IPS-18c (cell line): ENCODE data around the gene CTDSPL.
A peak's percentile ranks its signal among the peaks of the same experiment; 100 is the strongest.

Experiments
- H3K4me3 ChIP-seq: 2 replicates; pipeline ENCODE4 v1.7.0; 2013; ENCODE audit warnings: low read depth, mild to moderate bottlenecking, low read length, moderate library complexity; ENCODE audit not compliant: insufficient read depth
- H3K9me3 ChIP-seq: one replicate; pipeline ENCODE4 v1.6.1; 2013; ENCODE audit warnings: mild to moderate bottlenecking, low read length, moderate library complexity; ENCODE audit not compliant: control insufficient read depth, insufficient read depth

CTDSPL gene

DNA sequence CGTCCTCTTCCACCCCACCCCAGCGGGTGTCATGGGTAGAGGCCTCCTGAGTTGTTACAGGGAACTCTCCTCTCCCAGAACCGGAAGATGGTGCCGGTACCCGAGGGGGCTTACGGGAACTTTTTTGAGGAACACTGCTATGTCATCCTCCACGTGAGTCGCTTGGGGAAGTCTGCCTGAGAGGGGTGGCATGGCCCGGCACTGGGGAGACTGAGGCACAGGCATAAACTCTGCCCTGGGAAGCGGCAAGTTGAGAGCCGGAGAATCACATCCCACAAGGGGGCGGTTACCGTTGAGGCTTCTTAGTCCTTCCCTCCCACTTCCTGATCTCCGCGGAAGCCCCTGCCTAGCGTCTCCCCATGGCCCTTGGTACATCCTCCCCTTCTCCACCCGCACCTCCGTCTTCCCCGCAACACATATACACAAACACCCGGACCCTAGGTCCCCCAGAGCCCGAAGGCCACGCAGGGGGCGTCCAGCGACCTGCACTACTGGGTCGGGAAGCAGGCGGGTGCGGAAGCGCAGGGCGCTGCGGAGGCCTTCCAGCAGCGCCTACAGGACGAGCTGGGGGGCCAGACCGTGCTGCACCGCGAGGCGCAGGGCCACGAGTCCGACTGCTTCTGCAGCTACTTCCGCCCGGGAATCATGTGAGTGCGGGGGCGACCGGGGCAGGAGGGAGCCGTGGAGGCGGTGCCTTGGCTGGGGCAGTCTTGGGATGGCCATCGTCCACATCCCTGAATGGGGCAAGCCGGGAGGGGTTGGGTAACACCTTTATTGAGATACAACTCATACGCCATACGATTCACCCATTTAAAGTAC lies 132.3 kb downstream of the CTDSPL start:
- Histone ChIP-seq H3K9me3 (no peaks in the 10 kb centered on the region), H3K4me3 (peak overlapping the region; percentile 69)

DNA sequence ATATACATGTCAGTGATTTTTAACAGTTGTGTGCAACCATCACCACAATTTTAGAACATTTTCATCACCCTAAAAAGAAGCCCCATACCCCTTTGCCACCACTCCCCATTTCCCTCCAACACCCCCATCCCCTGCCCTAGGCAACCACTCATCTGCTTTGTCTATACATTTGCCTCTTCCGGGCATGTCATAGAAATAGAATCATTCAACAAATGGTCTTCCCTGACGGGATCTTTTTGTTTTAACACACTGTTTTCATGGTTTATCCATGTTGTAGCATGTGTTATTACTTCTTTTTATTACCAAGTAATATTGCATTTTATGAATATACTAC lies 132.9 kb downstream of the CTDSPL start:
- no peaks in the 10 kb centered on the region for H3K9me3 ChIP-seq
- H3K4me3 ChIP-seq: peak overlapping the region; percentile 69

DNA sequence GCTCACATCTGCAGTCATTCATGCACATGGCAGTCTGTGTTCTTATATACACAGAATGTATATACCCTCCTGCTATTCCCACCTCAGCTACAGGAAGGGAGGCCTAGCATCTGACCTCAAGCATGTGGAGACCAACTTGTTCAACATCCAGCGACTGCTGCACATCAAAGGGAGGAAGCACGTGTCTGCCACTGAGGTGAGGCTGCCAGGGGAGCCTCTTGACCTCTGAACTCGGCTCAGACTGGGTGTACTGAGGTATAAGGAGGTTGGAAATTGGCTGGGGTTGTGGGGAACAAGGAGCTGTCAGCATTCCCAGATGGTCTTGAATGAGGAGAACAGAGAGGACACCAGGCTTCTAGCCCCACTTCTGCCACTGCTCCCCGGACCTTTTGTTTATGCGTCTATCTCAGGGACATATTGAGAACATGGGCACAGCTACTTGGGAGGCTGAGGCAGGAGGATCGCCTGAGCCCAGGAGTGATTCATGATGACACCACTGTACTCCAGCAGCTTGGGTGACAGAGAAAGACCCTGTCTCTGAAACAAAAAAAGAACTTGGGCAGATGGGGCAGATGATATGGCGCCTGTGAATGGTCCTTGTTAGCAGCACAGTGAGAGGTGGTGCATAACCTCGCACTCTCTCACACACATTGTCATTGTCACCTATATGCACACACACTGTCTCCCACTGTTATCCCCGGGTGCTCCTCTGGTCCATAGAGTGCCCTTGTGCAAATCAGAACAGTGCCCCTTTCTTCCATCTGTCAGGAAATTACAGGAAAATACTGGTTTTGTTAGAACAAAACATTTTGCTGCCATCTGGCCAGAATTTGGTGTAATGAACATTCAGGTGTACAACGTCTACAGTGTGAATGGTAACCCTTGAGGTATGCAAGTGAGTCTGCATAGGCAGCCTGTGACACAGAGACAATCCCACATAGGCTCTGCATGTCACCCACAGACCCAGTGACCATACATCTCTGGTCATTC lies 134.3 kb downstream of the CTDSPL start:
- H3K9me3 ChIP-seq: no peaks in the 10 kb centered on the region
- no peak overlapping the region for H3K4me3 ChIP-seq

DNA sequence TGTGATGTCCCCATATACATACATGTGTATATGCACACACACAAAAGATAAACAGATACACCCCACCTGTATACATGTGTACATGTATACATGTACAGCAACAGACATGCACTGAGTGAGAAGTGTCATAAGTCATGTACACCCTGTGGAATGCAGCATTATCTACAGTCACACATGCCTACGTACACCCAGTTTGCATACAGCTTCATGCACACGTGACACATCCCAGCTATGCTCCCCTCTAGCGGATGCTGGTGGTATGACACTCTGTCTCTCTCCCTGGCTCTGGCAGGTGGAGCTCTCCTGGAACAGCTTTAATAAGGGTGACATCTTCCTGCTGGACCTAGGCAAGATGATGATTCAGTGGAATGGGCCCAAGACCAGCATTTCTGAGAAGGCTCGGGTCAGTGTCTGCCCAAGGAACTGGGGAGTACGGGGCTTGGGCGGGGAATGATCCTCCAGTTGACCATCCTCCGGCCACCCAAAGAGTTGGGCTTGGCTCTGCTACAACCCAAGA lies 135.2 kb downstream of the CTDSPL start:
- H3K9me3 ChIP-seq: no peaks in the 10 kb centered on the region
- H3K4me3 ChIP-seq: no peak overlapping the region

DNA sequence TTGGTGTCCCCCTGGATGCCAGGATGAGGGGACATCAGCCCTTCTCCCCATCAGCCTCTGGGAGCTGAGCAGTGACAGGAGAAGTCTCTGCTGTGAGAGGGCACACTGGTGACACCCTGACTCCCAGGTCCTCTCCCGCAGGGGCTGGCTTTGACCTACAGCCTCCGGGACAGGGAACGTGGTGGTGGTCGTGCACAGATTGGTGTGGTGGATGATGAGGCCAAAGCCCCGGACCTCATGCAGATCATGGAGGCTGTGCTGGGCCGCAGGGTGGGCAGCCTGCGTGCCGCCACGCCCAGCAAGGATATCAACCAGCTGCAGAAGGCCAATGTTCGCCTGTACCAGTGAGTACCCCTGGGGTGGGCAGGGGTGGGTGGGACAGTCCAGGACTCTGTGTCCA lies 135.7 kb downstream of the CTDSPL start:
- H3K9me3 ChIP-seq: no peaks in the 10 kb centered on the region
- H3K4me3 ChIP-seq: no peak overlapping the region

DNA sequence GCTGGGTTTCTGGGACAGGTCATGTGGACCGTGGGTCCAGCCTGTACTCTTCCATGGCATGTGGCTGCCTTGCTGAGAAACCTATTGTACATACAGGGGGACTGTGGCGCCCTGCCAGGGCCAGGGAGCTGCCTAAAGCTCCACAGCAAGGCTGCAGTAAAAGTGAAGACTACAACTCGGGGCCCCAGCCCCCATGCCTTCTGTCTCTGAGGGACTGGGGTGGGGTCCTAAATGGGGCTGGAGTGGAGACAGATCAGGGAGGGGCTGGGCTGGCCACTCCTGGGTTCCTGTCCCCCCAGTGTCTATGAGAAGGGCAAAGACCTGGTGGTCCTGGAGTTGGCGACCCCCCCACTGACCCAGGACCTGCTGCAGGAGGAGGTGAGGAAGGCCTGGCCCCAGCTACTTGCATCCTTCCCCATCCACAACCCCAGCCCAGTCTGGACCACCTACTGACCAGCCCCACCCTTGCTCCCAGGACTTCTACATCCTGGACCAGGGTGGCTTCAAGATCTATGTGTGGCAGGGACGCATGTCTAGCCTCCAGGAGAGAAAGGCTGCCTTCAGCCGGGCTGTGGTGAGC lies 136.2 kb downstream of the CTDSPL start:
- Histone ChIP-seq H3K4me3 (no peak overlapping the region), H3K9me3 (no peaks in the 10 kb centered on the region)

DNA sequence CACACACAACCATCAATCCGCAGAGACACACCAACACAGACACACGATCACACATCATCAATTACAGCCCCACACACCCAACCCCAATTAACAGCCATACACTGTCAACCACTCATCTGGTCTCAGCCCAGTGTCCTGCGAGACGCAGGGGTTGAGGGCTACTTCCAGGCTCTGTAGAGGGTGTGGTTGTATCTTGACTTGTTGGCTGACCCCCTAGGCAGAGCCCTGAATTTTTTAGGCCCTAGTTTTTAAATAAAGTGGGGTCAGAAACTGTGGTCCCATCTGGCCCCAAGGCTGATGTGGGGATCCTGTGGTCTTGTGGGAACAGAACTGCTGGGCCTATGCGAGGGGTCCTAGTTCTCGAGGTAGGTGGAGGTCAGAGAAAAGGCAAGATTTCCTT lies 138.2 kb downstream of the CTDSPL start:
- Histone ChIP-seq H3K4me3 (no peak overlapping the region), H3K9me3 (no peaks in the 10 kb centered on the region)

DNA sequence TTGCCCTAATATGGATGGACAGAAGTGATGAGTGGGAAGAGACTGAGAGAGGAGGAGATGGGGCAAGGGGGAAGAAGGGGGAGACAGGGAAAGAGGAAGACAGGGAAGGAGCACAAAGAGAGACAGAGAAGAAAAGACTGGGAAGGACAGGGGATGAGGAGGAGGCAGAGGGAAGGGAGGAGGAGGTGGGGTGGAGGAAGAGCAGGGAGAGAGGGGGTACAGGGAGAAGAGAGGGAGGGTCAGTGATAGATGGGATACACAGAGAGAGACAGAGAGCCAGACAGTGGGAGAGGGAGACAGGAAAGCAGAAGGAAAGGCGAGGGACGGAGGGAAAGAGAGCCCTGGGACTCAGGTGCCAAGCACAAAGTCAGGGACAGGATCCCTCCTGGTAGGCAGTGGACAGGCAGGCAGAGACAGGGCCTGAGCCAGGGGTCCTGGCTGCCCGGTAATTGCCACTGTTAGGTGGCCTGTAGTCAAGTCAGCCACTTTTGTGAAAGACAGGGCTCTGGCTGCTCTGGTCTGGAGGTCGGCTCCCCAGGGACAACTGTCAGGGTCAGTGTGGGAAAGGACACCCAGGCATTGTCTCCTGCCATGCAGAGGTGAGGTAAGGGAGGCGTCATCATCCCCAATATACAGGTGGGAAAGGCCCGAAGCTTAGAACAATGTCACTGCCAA lies 138.7 kb downstream of the CTDSPL start:
- Histone ChIP-seq H3K9me3 (no peaks in the 10 kb centered on the region), H3K4me3 (no peak overlapping the region)

DNA sequence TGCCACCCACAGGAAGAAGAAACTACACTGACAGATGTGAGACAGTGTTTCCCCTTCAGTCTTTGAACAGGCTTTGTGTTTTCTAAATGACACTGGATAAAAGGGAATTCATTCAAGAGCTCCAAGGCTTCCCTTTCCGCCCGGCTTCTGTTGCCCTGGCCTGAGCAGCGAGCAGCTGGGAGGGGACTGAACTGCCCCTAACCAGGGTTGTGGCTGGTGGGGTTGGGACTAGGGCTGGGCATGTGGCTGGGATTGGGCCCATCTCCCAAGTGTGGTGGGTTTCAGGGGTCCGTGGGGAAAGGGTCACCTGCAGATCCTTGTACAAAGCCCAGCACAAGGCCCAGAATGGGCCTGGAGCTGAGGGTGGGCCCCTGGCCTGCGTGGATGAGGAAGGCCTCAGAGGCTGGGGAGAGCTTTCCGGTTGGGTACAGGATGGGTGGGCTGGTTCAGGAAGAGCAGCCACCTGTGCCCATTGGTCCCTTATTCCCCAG lies 139.3 kb downstream of the CTDSPL start:
- H3K4me3 ChIP-seq: no peak overlapping the region
- no peaks in the 10 kb centered on the region for H3K9me3 ChIP-seq

DNA sequence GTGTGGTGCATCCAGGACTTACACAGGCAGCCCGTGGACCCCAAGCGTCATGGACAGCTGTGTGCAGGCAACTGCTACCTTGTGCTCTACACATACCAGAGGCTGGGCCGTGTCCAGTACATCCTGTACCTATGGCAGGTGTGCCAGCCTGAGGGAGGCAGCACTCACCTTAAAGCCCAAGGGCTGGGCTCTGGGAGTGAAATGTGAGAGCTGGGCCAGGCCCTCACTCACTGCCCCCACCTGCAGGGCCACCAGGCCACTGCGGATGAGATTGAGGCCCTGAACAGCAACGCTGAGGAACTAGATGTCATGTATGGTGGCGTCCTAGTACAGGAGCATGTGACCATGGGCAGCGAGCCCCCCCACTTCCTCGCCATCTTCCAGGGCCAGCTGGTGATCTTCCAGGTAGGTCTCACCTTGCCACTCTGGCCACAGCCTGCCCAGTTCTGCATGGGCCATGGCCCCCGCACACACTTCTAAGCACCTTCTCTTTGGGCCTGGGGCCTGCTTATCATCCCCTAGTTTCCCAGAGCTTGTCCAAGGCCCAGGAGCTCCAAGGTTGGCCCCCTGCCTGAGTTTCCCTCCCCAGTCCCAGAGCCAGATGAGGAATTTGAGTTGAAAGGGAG lies 139.9 kb downstream of the CTDSPL start:
- Histone ChIP-seq H3K9me3 (no peaks in the 10 kb centered on the region), H3K4me3 (no peak overlapping the region)

DNA sequence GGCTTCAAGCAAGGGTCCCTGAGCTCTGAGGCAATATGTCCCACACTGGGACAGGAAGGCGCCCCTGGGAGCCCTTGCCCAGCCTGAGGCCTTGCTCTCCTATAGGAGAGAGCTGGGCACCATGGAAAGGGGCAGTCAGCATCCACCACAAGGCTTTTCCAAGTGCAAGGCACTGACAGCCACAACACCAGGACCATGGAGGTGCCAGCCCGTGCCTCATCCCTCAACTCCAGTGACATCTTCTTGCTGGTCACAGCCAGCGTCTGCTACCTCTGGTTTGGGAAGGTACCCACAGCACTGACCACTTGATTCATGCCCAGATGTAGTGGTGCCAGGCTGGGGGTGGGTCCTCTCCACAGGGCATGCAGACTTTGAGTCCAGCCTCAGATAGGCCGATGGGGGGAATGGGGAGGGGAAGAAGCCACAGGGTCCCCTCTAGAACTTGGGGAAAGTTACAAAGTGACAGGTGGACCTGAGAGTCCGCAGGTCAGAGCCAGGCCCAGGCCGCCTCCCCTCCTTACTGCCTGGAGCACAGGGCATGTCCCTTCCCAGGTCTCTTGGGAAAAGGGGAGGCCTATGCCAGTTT lies 140.7 kb downstream of the CTDSPL start:
- Histone ChIP-seq H3K9me3 (no peaks in the 10 kb centered on the region), H3K4me3 (no peak overlapping the region)

DNA sequence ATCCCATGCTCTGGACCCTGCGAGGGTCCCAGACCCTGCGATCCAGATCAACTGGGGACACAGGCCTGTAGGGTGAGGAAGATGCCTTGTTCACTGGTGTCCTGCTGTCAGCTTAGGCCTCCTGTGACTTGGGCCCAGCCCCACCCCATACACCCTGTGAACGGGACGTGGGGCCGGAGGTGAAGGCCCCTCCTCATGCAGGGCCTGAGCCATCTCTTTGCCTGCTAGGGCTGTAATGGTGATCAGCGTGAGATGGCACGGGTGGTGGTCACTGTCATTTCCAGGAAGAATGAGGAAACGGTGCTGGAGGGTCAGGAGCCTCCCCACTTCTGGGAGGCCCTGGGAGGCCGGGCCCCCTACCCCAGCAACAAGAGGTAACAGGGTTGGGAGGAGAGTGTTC lies 141.3 kb downstream of the CTDSPL start:
- Histone ChIP-seq H3K4me3 (no peak overlapping the region), H3K9me3 (no peaks in the 10 kb centered on the region)

DNA sequence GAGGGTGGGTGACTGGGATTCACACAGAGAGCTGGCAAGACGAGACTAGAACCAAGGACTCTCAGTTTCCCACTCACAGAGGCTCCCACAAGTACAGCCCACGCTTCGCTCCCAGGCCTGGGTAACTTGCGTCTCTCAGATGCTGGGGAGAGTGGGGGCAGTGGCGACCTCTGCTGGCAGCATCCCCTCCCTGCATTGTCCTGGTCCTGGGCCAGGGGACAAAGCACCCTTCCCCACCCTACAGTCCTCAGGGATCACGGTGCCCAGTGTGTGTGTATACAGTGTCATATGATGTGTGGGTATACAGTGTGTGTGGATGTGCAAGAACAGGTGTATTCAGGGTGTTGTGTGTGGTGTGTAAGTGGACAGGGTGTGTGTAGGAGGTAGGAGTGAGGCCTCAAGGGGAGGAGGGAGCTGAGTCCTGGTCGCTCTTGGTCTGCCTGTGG lies 141.7 kb downstream of the CTDSPL start:
- Histone ChIP-seq H3K9me3 (no peaks in the 10 kb centered on the region), H3K4me3 (no peak overlapping the region)

DNA sequence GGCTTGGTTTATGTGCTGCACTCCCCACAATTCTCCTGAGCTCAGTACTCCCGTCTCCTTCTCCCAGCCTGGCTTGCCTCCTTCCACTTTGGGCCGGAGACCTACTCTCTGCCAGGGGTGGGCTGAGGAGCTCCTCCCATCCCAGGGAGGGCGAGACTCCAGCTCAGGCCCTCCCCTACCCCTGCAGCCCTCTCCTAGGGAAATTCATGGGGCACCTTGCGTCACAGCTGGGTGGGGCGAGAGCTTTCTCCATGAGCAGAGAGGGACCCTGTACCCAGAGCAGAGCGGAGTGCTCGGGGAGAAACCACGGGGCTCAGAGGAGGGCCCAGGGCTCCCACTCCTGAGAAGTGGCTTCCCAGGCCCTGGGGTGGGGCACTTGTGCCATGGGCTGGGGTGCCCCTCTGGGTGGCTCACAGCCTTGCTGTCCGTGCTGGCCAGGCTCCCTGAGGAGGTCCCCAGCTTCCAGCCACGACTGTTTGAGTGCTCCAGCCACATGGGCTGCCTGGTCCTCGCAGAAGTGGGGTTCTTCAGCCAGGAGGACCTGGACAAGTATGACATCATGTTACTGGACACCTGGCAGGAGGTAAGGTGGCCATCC lies 142.2 kb downstream of the CTDSPL start:
- Histone ChIP-seq H3K9me3 (no peaks in the 10 kb centered on the region), H3K4me3 (no peak overlapping the region)

DNA sequence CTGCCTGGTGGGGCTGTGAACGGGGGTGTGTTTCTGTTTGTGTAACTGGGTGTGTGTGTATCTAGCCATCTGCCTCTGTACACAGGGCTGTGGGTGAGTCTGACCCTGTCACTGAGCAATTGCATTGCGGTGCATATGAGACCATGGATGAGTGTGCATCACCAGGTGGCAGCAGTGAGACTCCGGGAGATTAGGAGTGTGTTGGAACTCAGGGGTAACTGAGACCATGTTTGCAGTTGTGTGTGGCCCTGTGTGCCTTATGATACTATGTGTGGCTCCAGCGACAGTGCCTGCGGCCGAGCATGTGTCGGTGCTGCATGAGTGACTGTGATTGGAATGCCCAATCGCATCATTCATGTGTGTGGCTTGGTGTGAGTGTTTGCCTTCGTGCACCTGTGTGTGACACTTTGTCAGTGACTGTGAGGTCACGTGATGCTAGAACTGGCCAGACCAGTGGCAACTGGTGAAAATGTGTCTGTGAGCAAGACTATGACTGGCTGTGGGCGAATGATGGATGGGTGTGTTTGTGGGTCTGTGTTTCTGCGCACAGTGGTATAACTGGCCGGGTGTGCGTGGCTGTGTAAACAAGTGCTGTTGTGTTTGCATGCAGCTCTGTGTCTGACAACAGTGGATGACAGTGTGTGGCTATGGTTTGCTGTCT lies 142.9 kb downstream of the CTDSPL start:
- H3K4me3 ChIP-seq: no peak overlapping the region
- H3K9me3 ChIP-seq: no peaks in the 10 kb centered on the region
